HL-60 (cell line): Measurements from ENCODE around the gene NR3C1.

Experiments used
- GABPA ChIP-seq: IDR thresholded peaks from 2 replicates; pipeline ENCODE4 v1.6.1; 2012; ENCODE audit warnings: low read depth
- POLR2AphosphoS5 ChIP-seq: IDR thresholded peaks from 2 replicates; pipeline ENCODE4 v1.6.1; 2012; ENCODE audit warnings: low read depth
- REST ChIP-seq: IDR thresholded peaks from 2 replicates; pipeline ENCODE4 v1.6.1; 2012; ENCODE audit warnings: low read depth; ENCODE audit not compliant: insufficient replicate concordance
- SPI1 ChIP-seq: IDR thresholded peaks from 2 replicates; pipeline ENCODE4 v1.6.1; 2012; ENCODE audit warnings: low read depth, mild to moderate bottlenecking, borderline replicate concordance
- TF ChIP-seq, protein P1 (sequence below): IDR thresholded peaks from one replicate; pipeline ENCODE4 v1.5.1; 2011; ENCODE audit warnings: low read length, control low read depth, inconsistent platforms; ENCODE audit not compliant: insufficient read depth

DNA sequence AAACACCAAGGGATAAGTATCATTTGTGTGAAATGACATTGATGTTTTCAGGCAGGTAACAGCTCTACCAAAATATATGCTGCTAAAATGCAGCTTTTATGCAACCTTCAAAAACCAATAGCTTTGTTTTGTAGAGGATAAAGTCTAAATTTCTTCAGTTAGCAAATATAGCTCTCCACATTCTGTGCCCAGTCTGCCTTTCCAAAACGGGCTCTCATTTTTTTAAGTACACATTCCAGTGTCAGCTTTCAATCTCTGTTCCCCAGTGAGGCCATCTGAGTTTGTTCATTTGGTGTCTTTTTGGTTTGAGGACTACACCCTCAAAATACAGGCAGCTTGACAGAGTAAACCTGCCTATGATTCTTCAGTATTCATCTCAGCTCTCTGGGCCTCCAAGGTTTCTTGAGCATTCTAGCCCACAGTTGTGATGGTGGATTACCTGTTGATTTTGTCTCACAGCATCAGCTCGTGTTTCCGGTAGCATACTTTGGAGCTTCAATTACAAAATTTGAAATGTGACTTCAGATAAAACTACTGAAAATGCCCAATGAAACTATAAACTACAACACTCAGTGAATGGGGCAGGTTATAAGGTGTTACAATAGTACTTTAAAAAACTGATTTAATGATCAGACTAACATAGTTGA lies 55.7 kb downstream of the NR3C1 start:
- TF ChIP-seq, protein P1, sequence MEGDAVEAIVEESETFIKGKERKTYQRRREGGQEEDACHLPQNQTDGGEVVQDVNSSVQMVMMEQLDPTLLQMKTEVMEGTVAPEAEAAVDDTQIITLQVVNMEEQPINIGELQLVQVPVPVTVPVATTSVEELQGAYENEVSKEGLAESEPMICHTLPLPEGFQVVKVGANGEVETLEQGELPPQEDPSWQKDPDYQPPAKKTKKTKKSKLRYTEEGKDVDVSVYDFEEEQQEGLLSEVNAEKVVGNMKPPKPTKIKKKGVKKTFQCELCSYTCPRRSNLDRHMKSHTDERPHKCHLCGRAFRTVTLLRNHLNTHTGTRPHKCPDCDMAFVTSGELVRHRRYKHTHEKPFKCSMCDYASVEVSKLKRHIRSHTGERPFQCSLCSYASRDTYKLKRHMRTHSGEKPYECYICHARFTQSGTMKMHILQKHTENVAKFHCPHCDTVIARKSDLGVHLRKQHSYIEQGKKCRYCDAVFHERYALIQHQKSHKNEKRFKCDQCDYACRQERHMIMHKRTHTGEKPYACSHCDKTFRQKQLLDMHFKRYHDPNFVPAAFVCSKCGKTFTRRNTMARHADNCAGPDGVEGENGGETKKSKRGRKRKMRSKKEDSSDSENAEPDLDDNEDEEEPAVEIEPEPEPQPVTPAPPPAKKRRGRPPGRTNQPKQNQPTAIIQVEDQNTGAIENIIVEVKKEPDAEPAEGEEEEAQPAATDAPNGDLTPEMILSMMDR = no peak
- TF ChIP-seq POLR2AphosphoS5 = no peak
- TF ChIP-seq REST = no peak
- no peak for TF ChIP-seq SPI1
- no peak for TF ChIP-seq GABPA
